Measurements from ENCODE around the gene CASZ1. TPM values are rescaled to one million over a fixed set of nuclear protein-coding genes. Genes with fewer than 3 reads are reported as not detected.

Gene CASZ1
- polyA plus RNA-seq, 3 donors = 3.0 to 3.7 (median 3.4) TPM

DNA sequence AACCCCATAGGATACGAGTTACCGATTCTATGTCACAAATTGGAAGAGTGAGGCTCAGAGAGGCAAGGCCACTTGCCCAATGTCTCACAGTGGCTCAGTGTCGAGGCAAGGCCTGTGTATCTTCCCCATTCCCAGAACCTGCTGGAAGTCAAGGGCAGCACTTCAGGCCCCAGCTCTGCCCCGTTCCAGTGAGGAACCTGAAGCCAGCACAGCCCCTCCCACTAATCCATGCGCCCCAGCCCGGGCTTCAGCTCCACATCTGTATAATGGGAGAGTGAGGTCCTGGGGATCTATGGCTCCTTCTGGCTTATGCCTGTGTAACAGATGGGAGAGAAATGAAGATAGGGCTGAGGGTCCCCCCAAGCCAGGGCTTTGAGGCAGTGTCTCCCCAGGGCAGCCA lies 56.3 kb downstream of the CASZ1 start:
- no peak overlapping the region for H3K27ac ChIP-seq (ENCODE audit: low read depth, low read length)
- WGBS, 3 donors = 88 to 95% (median 91%) methylated on average over 6 of the region's 6 CpGs

DNA sequence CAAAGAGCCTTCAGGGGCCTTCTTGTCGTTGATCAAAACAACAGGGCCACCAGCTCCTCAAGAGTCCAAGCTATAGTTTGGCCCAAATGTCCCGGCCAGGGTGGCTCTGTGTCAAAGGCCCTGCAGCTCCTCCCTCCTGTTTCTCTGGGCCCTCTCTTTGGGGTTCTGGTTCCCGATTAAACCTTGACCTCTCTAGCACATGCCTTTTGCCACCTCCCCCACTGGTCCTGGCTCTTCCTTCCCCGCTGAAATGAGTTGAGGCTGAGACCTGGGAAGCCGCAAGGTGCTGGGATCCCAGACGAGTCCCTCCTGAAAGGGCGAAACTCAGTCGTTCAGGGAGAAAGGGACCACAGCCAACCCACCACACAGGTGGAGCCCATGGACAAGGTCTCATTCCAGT lies 56.9 kb downstream of the CASZ1 start:
- 85 to 91% (median 89%) methylated on average over 8 of the region's 8 CpGs for WGBS, 3 donors
- H3K27ac ChIP-seq (ENCODE audit: low read depth, low read length) = no peak overlapping the region

GRCh38 chr1:10738061-10739058 lies 58.1 kb downstream of the CASZ1 start:
- H3K27ac ChIP-seq (ENCODE audit: low read depth, low read length) = no peak overlapping the region
- 45 to 86% (median 63%) methylated on average over 19 to 21 of the region's 21 CpGs for WGBS, 3 donors

DNA sequence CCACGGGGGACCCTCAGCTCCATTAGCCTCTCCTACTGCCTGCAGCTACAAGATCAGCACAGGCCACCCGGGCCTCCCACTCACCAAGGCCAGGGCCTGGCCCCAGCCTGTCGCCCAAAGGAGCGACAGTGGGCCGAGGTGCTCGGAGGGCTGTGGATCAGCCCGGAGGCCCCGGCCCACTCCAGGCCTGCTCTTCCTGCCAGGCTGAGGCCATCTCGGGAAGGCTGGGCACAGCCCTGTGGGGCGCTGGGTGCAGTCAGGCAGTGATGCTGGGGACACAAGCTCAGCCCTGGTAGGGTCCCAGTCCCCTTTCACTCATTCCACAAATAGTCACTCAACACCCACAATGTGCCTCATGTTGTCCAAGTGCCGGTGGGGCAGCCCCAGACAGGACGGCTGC lies 58.8 kb downstream of the CASZ1 start:
- WGBS, 3 donors = 61 to 80% (median 75%) methylated on average over 11 to 12 of the region's 12 CpGs
- no peak overlapping the region for H3K27ac ChIP-seq (ENCODE audit: low read depth, low read length)

GRCh38 chr1:10736634-10737586 lies 59.5 kb downstream of the CASZ1 start:
- H3K27ac ChIP-seq (ENCODE audit: low read depth, low read length) = no peak overlapping the region
- WGBS, 3 donors = 22 to 42% (median 36%) methylated on average over 27 of the region's 27 CpGs

- 61 to 75% (median 64%) methylated on average over 11 of the region's 11 CpGs for WGBS, 3 donors
- no peak overlapping the region for H3K27ac ChIP-seq (ENCODE audit: low read depth, low read length)
Observed at GRCh38 chr1:10735563-10736305, 60.7 kb downstream of the CASZ1 start.

- 47 to 70% (median 61%) methylated on average over 24 of the region's 24 CpGs for WGBS, 3 donors
- H3K27ac ChIP-seq (ENCODE audit: low read depth, low read length) = no peak overlapping the region
Observed at GRCh38 chr1:10734962-10735544, 61.4 kb downstream of the CASZ1 start.

GRCh38 chr1:10734375-10734774 lies 62.1 kb downstream of the CASZ1 start:
- WGBS, 3 donors = 76 to 83% (median 82%) methylated on average over 6 of the region's 6 CpGs

GRCh38 chr1:10733474-10734366 lies 62.7 kb downstream of the CASZ1 start:
- no peak overlapping the region for H3K27ac ChIP-seq (ENCODE audit: low read depth, low read length)
- WGBS, 3 donors = 75 to 88% (median 84%) methylated on average over 11 of the region's 11 CpGs

More at GRCh38 chr1:10734375-10734774, 62.1 kb downstream of the CASZ1 start:
- H3K27ac ChIP-seq (ENCODE audit: low read depth, low read length) = no peak overlapping the region

- no peak overlapping the region for H3K27ac ChIP-seq (ENCODE audit: low read depth, low read length)
- 91 to 92% (median 92%) methylated on average over 7 of the region's 7 CpGs for WGBS, 3 donors
Observed at GRCh38 chr1:10730985-10731384, 65.5 kb downstream of the CASZ1 start.

DNA sequence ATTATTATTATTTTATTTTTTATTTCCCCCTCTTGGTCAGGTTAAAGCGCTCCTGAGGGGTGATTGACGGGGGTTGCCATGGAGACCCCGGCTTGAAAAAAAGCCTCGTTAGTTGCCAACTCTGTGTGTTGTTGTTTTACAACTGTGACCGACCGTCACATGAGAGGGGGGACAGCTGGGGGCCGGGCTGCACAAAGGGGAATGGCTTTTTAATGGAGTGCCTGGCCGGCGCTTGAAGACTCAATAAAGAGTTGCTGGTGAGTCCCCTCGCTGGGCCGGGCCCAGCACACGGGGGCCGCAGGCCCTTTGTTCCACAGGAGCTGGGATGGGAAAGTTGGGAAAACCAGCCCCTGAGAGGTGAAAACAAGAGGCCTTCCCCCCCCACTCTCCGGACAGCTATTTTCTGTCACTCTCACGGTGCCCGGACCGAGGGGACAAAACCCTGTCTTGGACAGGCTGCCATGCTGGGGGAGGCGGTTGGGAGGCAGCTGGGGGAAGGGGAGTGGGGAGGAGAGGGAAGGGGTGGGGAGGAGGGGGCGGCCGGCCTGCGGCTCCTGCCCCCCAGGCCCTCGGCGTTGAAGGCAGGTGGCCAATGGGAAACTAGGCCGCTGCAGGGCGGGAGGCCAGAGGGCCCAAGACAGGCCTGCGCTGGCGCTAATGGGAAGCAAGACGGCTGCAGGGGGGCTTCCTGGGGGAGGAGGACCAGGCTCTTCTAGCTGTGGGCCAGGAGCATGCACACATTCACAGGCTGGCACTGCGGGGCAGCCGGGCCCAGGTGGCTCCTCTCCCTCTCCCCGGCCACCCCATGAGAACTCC lies 67.6 kb downstream of the CASZ1 start:
- 80 to 89% (median 84%) methylated on average over 30 to 31 of the region's 31 CpGs for WGBS, 3 donors
- H3K27ac ChIP-seq (ENCODE audit: low read depth, low read length) = no peak overlapping the region

DNA sequence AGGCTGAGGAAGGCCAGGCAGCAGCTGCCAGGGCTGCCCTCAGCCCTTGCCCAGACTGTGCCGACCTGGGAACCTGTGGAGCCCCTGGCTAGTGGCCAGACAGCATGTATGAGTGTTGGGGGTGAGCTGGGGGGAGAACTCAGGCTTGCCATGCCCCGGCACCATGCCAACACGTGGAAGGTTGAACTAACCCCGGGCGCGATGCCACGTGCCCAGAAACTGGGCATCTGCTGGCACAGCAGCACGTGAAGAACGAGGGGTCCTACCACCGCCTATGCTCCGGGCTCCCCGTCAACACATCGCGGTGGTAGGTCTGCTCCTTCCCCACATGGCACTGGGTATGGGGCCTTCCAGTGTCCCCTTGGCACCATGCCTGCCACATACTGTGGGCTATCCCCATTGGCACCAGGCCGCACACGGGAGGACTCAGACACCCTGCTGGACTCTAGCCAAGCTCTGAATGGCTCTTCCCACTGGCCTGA lies 68.7 kb downstream of the CASZ1 start:
- 62 to 91% (median 87%) methylated on average over 16 of the region's 16 CpGs for WGBS, 3 donors
- H3K27ac ChIP-seq (ENCODE audit: low read depth, low read length) = no peak overlapping the region

GRCh38 chr1:10726355-10726754 lies 70.1 kb downstream of the CASZ1 start:
- no peak overlapping the region for H3K27ac ChIP-seq (ENCODE audit: low read depth, low read length)
- 76 to 93% (median 85%) methylated on average over 17 of the region's 17 CpGs for WGBS, 3 donors

DNA sequence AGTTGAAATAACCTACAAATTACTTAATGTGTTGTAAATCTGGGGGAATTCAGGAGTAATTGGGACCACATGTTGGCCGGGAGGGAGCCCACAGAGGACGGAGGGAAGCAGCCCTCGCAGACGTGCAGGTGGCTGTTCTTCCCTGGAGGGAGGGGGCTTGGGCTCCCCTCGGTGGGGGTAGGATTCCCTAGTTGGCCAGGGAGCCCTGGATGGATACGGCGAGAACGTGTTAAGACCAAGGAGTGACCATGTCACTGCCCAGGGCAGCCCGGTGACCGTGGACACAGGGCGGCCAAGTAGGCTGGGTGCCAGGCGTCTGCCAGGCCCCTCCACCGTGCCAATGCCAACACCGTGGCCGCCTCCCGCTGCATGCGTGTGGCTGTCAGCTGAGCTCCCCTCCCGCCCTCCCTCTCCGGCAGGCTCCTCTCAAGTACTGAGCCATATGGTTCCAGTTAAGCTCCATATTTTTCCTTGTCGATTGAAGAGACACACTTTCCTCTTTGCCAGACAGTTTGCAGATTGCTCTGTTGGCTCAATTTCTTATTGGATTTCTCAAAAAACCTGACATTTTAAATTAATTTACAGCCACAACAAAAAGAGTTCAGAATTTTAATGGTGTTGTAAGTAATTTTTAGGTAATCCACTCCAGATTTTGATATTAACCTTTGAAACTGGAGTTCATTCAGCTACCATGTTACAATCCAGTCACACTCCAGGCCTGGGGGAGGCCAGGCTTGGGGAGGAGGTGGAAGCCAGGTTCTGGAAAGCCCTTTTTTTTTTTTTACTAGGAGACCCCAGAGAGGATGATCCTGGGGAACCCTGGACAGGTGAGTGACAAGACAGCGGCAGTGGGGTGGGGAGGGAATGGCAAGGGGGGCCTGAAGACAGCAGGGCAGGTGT lies 71.2 kb downstream of the CASZ1 start:
- 20 to 65% (median 50%) methylated on average over 20 to 21 of the region's 21 CpGs for WGBS, 3 donors
- no peak overlapping the region for H3K27ac ChIP-seq (ENCODE audit: low read depth, low read length)

DNA sequence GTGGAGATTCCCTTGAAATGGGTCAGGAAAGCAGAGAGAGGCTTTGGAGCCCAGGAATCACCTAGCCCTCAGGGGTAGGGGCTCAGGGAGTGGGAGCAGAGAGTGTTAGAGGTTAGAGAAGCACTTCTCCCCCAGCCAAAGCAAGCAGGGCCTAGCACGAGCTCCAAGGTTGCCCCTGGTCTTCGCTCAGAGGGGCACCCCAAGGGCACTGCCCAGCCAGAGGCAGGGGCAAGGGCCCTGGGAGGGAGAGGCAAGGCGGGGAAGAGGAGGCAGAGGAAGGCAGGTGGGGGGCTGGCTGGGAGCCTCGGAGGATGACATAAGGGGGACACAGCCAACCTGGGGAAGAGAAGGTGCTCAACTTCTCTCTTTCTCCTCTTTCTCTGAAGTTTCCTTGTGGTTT lies 71.9 kb downstream of the CASZ1 start:
- H3K27ac ChIP-seq (ENCODE audit: low read depth, low read length) = no peak overlapping the region
- WGBS, 3 donors = 70 to 85% (median 79%) methylated on average over 4 of the region's 4 CpGs
